ENCODE results near the gene ATP9B.
"Not testable (repeated sequence)": the region's sequence is repeated elsewhere in the genome, so short reads cannot be mapped to it uniquely, and the experiment has no call there.

The ATP9B gene

DNA sequence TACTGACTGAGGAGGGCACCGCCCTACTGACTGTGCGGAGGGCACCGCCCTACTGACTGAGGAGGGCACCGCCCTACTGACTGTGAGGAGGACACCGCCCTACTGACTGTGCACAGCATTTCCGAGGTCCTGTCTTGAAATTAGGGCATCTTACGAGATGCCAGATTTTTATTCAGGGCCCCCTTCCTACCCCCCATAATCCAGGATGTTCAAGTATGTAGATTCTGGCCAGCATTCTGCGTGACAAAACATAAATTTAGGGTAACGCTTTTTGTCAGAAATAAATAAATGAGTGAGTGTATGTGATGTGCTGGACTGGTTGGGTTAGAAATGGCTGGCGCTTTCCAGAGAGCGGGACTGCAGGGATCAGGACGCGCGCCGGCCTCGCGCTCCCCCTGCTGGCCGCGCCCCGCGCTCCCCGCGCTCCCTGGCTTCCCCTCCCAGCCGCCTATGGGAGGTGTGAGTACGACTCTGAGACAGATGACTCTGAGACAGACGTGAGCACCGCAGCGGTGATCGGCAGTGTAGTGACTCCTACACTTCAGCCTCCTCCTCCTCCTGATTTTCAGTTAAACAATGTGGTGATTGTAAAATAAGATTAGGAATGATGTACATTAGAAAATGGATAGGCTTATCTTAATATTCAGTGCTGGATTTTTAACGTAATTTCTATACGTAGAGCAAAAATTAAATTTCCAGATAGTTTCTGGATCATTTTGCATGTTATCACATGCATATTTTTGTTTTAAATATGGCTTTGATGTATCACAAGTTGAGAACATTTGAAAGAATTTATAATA lies 177.3 kb downstream of the ATP9B start:
- peak; percentile 74 for DNase-seq

DNA sequence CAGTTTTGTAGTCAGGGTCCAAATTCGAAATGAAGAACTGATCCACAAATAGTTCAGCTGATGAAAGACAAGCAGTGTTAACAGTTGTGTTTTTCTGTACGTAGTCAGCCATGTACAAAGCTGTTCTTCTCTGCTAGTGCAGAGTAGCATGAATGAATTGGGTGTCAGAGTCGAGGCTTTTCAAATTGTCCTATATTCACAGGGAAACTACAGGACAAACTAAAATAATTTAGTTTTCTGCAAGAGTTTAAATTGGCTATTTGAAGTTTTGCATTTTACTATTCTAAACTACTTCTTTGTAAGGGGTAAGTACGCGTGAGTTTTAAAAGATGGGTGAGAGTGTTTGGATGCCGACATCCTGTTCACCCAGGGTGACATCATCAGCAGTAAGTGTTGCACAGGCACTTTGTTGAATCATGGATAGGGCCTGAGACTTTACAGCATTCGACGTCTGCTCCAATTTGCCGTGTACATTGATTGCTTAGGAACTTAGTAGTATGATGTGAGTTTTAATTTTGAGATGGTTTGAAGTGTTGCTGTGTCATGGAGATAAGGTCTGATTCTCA lies 179.4 kb downstream of the ATP9B start:
- DNase-seq, result no peak

DNA sequence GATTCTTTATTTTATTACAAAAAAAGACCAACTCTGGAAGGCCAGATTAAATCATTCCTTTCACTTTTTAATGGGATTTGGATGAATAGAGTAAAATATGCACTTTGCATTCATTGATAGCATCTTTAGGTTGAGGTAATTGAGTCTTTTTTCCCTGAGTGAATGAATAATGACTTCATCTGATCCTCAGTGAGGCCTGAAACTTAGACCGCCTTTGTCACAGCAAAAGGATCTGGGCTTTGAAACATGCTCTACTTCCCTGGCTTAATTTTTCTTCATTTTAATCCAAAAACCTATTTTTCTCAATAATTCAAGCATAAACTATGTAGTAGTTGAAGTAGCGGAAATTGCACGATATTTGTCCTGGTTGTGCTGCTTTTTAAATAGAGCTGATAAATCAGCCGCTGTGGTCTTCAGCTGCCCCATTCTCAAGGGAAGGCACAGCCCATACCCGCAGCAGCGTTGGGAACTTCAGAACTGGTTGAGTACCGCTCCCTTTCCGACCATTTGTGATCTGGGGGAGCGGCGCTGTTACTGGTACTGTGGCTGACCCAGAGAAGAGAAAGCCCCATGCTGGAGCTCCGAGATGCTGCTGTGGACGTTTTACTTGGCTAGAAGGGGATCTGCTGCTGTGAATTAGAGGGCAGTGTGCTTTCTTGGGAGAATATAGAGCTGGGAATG lies 181.2 kb downstream of the ATP9B start:
- no peak for DNase-seq

DNA sequence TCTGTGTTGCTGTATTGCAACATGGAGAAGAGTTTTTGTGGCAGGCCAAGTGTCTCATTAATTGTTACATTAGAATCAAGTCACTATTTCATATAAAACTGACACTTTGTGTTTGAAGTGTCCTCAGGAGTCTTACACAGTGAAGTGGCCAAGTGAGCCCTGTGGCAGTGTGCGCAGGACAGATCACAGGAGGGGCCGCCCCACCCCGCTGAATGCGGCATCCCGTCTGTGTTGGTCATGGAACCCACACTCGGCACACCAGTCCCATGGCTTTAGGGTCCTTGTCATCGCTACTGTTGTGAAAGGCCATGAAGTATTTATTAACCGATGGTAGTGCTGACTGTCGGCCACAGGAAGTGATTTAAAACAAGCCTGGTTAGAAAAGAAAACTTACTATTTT lies 181.8 kb downstream of the ATP9B start:
- no peak for DNase-seq

DNA sequence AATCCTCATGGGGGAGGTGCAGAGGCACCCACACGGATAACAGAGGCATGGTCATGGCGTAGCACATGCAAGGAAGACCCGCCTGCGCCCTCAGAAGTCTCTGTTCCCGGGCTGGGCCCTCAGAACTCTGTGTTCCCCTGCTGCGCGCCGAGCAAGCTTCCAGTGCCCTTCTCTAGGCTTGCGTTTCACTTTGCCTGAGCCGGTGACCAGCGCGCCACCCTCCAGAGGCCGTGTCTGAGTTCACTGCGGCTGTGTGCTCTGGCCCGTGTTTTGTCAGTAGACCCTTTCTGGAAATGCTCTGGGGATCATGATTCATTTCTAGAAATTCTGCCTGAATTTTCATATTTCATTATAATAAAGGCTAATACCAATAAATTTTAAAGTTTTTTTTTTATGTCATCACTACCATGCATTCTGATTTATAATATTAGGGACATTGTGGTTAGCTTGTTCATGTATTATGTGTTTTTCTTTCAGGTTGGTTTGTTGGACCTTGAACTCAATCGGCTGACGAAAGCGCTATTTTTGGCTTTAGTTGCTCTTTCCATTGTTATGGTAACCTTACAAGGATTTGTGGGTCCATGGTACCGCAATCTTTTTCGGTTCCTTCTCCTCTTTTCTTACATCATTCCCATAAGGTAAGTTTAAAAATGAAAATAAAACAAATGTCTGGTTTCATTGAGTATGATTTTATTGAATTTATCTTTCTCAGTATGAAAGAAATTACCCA lies 183.9 kb downstream of the ATP9B start:
- DNase-seq, result no peak

DNA sequence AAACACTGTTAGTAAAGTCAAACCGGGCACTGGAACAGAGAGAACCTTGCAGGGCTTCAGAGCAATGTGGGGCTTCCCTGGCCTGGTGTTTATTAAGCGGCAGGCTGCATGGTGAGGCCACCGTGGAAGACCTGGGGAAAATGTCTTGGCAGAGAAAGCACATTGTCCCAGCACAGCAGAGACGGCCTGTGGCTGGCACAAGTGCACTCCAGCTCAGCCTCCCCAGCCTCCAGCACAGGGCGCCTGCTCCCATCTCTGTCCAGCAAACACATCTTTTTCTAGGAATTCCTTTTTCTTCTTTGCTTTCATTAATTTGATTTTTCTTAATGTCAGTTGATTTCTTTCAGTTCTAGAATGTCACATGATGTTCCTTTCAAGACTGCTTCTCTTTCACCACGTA lies 188.3 kb downstream of the ATP9B start:
- DNase-seq, result no peak

DNA sequence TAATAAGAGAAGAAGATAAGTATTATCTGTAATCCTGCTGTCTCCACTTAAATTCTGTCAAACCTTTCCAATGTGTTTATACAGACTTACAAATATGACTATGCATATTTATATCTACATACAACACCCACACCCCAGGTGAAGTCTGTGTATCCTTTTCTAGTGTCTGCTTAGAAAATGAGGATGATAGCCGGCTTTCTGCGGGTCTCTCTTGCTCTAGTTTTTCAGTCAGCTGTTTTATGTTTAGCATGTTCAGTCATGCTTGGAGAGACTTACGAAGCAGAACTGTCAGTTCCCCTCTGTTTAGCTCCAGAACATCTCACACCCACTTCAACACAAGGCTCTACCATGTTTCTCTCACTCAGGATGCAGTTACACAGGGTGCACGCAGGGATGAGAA lies 189.3 kb downstream of the ATP9B start:
- no peak for DNase-seq

DNA sequence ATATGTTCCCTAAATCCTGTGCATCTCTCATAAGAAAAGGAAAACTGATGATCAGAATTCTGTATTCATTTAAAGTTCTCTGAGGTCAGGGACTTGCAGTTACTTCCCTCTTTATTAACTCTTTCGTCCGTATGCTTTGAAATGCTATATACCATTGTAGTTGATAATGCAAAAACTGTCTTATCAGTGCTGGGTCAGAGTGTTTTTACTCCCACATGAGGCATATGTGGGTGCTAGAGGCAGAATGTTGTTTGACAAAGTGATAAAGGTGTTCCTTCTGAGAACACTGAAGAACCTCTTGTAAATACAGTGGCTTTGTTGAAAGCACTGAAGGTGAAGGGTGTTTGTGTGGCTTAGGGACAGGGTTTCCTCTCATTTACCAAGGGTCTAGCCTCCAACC lies 190.0 kb downstream of the ATP9B start:
- DNase-seq, result no peak

DNA sequence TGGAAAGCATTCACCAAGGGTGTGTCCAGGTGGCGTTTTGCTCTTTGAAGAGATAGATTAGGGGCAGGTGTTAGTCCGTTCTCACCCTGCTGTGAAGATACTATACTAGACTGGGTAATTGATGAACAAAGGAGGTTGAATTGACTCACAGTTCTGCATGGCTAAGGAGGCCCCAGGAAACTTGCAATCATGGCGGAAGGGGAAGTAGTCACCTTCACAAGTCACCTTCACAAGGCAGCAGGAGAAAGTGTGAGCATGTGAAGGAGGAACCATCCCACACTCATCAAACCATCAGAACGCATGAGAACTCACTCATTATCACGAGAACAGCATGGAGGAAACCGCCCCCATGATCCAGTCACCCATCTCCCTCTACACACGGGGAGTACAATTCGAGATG lies 190.8 kb downstream of the ATP9B start:
- DNase-seq, result no peak

DNA sequence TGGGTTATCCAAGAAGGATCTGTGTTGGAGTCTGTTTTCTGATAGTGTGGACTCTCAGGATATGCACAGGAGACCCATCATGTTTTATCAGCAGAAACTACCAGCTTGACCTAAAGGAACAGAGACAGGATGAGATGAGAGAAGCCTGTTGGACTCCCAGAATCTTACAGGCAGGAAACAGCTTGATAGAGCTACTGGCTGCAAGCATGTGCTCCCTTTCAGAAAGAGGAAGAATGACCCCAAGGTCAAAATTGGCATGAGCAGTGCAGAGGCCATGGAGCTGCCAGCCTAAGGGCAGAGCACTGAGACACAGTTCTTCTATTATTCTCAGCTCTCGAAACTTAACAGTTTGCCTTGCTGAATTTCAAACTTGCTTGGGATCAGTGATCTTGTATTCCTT lies 191.3 kb downstream of the ATP9B start:
- DNase-seq, result no peak

DNA sequence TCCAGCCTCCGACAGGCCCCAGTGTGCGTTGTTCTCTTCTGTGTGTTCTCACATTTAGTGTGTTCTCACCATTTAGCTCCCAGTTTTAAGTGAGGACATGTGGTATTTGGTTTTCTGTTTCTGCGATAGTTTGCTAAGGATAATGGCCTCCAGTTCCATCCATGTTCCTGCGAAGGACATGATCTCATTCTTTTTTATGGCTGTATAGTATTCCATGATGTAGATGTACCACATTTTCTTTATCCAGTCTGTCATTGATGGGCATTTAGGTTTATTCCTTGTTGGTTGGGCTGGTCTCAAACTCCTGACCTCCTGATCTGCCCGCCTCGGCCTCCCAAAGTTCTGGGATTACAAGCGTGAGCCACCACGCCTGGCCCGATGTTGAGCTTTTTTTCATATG lies 195.9 kb downstream of the ATP9B start:
- not testable (repeated sequence) for DNase-seq

DNA sequence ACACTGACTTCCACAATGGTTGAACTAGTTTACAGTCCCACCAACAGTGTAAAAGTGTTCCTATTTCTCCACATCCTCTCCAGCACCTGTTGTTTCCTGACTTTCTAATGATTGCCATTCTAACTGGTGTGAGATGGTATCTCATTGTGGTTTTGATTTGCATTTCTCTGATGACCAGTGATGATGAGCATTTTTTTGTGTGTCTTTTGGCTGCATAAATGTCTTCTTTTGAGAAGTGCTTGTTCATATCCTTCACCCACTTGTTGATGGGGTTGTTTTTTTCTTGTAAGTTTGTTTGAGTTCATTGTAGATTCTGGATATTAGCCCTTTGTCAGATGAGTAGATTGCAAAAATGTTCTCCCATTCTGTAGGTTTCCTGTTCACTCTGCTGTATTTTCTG lies 202.6 kb downstream of the ATP9B start:
- DNase-seq, result not testable (repeated sequence)

DNA sequence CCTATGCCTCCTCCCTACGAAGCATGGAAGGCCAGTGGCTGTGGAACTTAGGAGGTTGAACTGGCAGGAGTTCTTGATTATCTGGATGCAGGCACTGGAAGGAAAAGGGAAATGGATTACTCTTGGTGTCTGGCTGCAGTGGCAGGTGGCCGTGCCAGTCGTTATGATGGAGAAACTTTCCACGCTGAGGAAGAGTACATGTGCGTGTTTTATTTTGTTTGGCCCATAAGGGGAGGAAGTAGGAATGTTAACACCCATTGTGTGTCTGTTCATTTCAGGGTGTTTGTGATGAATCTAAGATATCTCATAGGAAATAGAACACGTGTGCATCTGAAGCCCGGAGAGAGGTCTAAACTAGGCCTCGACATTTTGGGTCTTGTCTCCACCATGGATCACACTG lies 203.7 kb downstream of the ATP9B start:
- no peak for DNase-seq

DNA sequence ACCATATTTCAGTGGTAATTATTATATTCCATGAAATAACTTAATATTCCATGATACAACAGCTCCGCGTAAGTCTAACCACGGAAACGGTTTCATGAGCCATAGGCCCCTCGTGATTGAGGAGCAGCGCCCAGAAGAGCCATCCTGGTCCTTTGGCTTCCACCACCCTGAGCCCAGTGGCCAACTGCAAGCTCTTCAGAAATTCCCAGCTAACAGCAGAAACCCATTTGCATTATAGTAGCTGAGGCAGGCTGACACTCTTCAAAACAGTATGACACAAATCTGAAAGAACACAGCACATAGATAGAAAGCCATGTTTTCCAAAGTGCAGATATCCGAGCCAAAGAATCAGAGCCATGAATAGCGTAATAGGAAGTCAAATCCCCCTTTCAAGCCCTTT lies 205.6 kb downstream of the ATP9B start:
- no peak for DNase-seq

DNA sequence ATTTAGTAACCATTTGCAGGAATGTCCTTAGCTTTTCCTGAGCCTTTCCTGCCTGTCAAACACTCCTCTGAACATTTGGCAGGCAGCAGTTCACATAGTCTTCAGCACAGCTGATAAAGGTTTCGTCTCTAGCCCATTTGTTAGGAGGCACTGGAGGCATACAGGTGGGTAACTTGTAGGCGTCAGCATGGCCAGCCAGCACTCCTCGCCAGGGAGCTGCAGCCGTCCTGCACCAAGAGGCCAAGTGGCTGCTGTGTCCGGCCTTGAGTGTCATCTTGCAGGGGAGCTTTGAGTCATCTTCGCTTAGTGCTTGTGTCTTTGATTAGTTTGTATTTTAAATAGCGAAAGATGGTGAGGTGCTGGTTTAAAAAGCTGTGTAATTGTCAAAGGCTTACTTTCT lies 206.3 kb downstream of the ATP9B start:
- peak; percentile 5 for DNase-seq

DNA sequence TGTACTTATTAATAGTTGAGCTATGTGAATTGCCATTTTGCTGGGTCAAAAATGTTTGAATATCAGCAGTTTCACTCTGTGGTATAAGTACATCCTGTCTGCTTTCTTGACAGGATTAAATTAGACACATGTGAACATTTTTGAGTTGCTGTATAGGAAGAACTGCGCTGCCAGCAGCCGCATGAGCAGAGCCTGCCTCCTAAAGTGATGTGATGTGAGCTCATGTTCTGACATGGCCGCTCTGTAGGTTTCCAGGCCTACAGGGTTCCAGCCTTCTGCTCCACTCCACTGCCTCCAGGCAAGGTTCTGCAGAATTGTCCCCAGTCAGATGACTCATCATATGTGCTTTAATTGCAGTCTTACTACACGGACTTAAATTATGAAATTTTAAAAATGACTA lies 206.8 kb downstream of the ATP9B start:
- peak; percentile 41 for DNase-seq

DNA sequence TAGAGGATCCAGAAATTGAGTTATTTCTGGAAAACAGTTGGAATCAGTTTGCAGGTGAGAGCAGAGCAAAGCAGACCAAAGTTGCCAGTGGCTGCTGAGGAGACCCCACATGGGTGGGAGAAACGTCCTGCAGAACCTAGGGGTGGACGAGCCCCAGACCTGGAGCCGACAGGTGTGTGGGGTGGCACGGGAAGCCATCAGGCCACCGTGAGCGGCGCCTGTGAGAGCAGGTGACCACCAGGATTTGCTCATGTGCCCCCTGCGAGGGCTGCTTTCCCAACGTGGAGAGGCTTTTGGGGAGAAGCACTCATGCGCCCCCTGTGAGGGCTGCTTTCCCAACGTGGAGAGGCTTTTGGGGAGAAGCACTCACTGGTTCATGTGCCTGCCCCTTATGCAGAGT lies 209.7 kb downstream of the ATP9B start:
- no peak for DNase-seq

DNA sequence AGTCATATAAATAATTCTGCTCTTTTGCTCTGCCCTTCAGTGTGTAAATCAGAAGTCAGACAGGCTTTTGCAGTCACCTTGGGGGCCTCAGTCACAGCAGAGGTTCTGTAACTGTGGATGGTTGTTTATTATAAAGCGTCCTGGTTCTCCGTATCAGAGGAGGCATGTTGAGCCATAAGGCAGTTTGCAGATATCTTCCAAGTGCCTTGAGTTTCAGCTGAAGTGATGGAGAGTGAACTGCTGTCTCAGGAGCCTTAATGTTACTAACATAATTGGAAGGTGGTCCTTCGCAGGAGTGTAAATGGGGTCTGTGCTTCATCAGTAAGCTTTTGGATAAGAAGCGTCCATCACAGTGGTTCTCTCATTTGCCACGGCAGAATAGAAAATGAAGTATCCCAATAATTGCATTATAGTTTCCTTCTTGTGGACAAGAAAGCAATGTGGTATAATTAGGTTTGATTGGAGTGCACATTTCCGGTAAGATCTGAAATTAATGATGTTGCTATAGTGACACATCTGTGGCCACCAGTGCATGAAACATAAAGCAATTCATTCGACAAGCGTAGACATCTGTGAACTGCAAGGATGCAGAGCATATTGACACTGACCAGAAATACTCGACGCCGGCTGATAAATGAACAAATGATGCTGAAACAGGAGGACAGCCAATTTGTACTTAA lies 214.1 kb downstream of the ATP9B start:
- DNase-seq, result no peak

DNA sequence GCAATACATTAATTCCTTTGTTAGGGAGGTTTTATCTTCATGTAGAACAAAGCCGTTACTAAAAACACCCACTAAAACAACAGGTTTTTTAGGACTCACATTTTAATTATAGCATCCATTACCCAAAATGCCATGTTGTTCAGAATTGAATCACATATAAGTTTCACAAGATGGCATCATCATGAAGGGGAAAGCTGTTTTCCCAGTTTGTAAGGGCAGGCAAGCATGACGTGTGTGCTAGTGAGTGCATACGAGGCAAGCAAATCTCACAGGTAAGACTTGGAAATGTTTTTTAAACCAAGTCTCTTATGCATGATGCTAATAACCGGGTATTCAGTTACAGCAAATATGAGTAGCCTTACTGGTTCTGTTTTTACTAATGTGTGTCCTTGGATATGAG lies 214.7 kb downstream of the ATP9B start:
- DNase-seq, result no peak

DNA sequence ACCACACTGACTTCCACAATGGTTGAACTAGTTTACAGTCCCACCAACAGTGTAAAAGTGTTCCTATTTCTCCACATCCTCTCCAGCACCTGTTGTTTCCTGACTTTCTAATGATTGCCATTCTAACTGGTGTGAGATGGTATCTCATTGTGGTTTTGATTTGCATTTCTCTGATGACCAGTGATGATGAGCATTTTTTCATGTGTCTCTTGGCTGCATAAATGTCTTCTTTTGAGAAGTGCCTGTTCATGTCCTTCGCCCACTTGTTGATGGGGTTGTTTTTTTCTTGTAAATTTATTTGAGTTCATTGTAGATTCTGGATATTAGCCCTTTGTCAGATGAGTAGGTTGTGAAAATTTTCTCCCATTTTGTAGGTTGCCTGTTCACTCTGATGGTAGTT lies 216.0 kb downstream of the ATP9B start:
- not testable (repeated sequence) for DNase-seq

DNA sequence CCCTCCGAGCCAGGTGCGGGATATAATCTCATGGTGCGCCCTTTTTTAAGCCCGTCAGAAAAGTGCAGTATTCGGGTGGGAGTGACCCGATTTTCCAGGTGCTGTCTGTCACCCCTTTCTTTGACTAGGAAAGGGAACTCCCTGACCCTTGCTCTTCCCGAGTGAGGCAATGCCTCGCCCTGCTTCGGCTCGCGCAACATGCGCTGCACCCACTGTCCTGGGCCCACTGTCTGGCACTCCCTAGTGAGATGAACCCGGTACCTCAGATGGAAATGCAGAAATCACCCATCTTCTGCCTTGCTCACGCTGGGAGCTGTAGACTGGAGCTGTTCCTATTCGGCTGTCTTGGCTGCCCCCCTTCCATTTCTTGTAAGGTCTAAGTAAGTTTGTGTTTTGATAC lies 221.2 kb downstream of the ATP9B start:
- not testable (repeated sequence) for DNase-seq

DNA sequence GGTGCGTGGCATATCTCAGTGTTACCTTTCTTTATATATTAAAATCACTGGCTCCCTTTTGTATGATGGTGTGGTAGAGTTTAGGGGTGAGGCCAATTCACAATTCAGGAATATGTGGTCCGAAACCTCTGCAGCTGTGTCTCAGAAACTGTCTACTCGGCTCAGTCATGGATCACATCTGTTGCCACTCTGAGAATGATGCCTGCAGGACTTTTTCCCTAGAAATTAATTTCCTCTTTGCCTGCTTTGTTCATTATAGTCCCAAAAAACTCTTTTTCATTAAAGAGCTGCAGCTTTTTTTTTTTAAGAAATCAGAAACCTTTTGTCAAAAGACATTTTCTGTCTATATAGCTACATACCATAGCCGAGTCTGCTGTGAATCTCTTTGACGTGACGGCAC lies 221.7 kb downstream of the ATP9B start:
- no peak for DNase-seq

DNA sequence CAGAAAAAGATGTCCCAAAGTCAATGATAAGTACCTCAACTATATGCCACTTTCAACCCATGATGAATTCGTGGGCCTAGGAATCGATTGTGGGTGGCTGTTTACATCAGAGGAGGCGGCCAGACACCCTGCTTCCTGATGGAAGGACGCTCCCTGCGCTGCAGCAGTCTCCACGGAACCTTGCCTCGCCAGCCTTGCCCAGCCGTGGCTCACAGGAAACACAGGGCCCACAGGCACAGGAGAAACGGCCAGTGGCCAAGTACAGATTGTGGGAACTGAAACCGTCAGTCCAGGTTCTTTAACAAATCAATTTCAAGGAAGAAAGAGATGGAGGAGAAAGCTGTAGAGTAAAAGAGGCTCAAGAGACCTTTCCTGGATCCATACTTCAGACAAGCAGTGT lies 225.0 kb downstream of the ATP9B start:
- DNase-seq, result no peak

All from fibroblast of skin of abdomen (primary cell).